GM18907 (cell line): Measurements from ENCODE around the gene CCDC136.

Experiments used
- ATAC-seq: cut with Tn5 transposase; IDR thresholded peaks from one replicate; pipeline ENCODE4 v1.9.1; 2021; ENCODE audit warnings: mild to moderate bottlenecking, moderate library complexity; ENCODE audit not compliant: unreplicated experiment

The CCDC136 gene

GRCh38 chr7:128859232-128860157, 67.7 kb downstream of the CCDC136 start:
- no peak for ATAC-seq

- no peak for ATAC-seq
These were observed 68.6 kb downstream of the CCDC136 start for GRCh38 chr7:128860158-128861073.

- no peak for ATAC-seq
These were observed 70.3 kb downstream of the CCDC136 start for GRCh38 chr7:128861957-128862570.

GRCh38 chr7:128862571-128863432, 71.0 kb downstream of the CCDC136 start, which contains the start of gene ATP6V1F:
Gene ATP6V1F, plus strand, starts transcription at chr7:128862856. Its CDS starts 49 bp downstream, at chr7:128862905.
- ATAC-seq, result peak; percentile 88

- peak; percentile 47 for ATAC-seq
These were observed 71.7 kb downstream of the CCDC136 start for GRCh38 chr7:128863433-128863989.

- no peak for ATAC-seq
These were observed 73.5 kb downstream of the CCDC136 start for GRCh38 chr7:128865303-128865702.

- ATAC-seq, result no peak
These were observed 74.5 kb downstream of the CCDC136 start for GRCh38 chr7:128865996-128866877.

- no peak for ATAC-seq
These were observed 75.5 kb downstream of the CCDC136 start for GRCh38 chr7:128867241-128867640.

GRCh38 chr7:128867842-128868623, 76.3 kb downstream of the CCDC136 start:
- no peak for ATAC-seq

GRCh38 chr7:128868624-128869137, 76.9 kb downstream of the CCDC136 start:
- ATAC-seq, result no peak

- ATAC-seq, result peak; percentile 68
These were observed 77.6 kb downstream of the CCDC136 start for GRCh38 chr7:128869138-128869943.

GRCh38 chr7:128869944-128870285, 78.1 kb downstream of the CCDC136 start:
- ATAC-seq, result peak; percentile 17

GRCh38 chr7:128871050-128871449, 79.3 kb downstream of the CCDC136 start:
- no peak for ATAC-seq
